B cell (primary cell): Measurements from ENCODE around the gene NFYC. TPM values are rescaled to one million over a fixed set of nuclear protein-coding genes. Genes with fewer than 3 reads are reported as not detected.

Source experiments
- ATAC-seq: fragments of 200-7000 bp; cut with Tn5 transposase; one replicate; pipeline ENCODE4 v1.10.0; 2021; ENCODE audit warnings: low read depth, mild to moderate bottlenecking, moderate number of reproducible peaks, moderate library complexity
- CTCF ChIA-PET: fragments of 350-600 bp; sonication (Branson Sonifier 250); formaldehyde crosslinking; loops from one replicate; lab custom pipeline; 2021; ENCODE audit warnings: antibody characterized with exemption, inconsistent platforms; lab: Charles Lee
- POLR2A ChIA-PET: fragments of 350-600 bp; sonication (Branson Sonifier 250); formaldehyde crosslinking; loops from one replicate; lab custom pipeline; 2021; ENCODE audit warnings: antibody characterized with exemption; lab: Charles Lee
- DNase-seq: peaks from one replicate; pipeline ENCODE4 v3.0.0; 2013
- H2AFZ ChIP-seq: 2 replicates; pipeline ENCODE4 v1.6.1; 2012; ENCODE audit warnings: mild to moderate bottlenecking, low read depth, low read length; ENCODE audit not compliant: insufficient read depth, poor library complexity, severe bottlenecking
- H3K27ac ChIP-seq, 2 donors: 1 replicate in 1 of 2; 2 replicates in 1 of 2; pipeline ENCODE4 v1.5.1; 2012 to 2013; ENCODE audit warnings: low read length in 2 of 2, mild to moderate bottlenecking in 2 of 2, moderate library complexity in 1 of 2
- H3K27me3 ChIP-seq, 4 experiments: fragments of 200-600 bp in 1 of 4; sonication (generic) in 1 of 4; replicated peaks in 1 of 4; 1 replicate in 2 of 4; 2 replicates in 2 of 4; pipeline versions ENCODE4 v1.6.1 to v1.7.0; 2013 to 2016; ENCODE audit warnings: low read length in 3 of 4, mild to moderate bottlenecking in 2 of 4, mixed read lengths in 1 of 4, moderate library complexity in 1 of 4; ENCODE audit not compliant: insufficient read depth in 4 of 4, control insufficient read depth in 3 of 4; ENCODE audit errors: control extremely low read depth in 1 of 4
- H3K36me3 ChIP-seq, 2 experiments: replicated peaks in 1 of 2; 1 replicate in 1 of 2; 2 replicates in 1 of 2; pipeline versions ENCODE4 v1.6.1 to v1.7.1; 2013; ENCODE audit warnings: low read length in 1 of 2; ENCODE audit not compliant: insufficient read depth in 2 of 2, control insufficient read depth in 1 of 2; ENCODE audit errors: control extremely low read depth in 1 of 2, extremely low read depth in 1 of 2
- H3K4me1 ChIP-seq, 2 donors: fragments of 200-600 bp in 1 of 2; sonication (generic) in 1 of 2; 1 replicate in 1 of 2; 2 replicates in 1 of 2; pipeline versions ENCODE4 v1.5.1 to v1.6.1; 2013 to 2017; ENCODE audit warnings: low read length in 2 of 2; ENCODE audit not compliant: control insufficient read depth in 2 of 2, insufficient read depth in 2 of 2
- H3K4me2 ChIP-seq: replicated peaks from 2 replicates; pipeline ENCODE3; 2012; ENCODE audit warnings: mild to moderate bottlenecking, low read depth, low read length; ENCODE audit not compliant: poor library complexity, severe bottlenecking
- H3K4me3 ChIP-seq, 5 experiments: fragments of 200-600 bp in 1 of 5; sonication (generic) in 1 of 5; 1 replicate in 3 of 5; 2 replicates in 2 of 5; pipeline versions ENCODE4 v1.5.1 to v1.7.0; 2011 to 2016; ENCODE audit warnings: low read length in 4 of 5, mild to moderate bottlenecking in 4 of 5, low read depth in 2 of 5, control low read depth in 1 of 5, moderate library complexity in 1 of 5; ENCODE audit not compliant: insufficient read depth in 1 of 5; ENCODE audit errors: control extremely low read depth in 1 of 5, extremely low read depth in 1 of 5
- H3K79me2 ChIP-seq: fragments of 200-600 bp; sonication (generic); one replicate; pipeline ENCODE4 v1.6.0; 2016; ENCODE audit warnings: low read length; ENCODE audit not compliant: control insufficient read depth, insufficient read depth
- H3K9ac ChIP-seq: fragments of 200-600 bp; sonication (generic); 2 replicates; pipeline ENCODE4 v1.6.1; 2017; ENCODE audit warnings: mild to moderate bottlenecking, low read length, moderate library complexity
- H3K9me3 ChIP-seq, 3 donors: one replicate each; pipeline versions ENCODE4 v1.6.1 to v1.7.1; 2013; ENCODE audit warnings: low read length in 2 of 3; ENCODE audit not compliant: control insufficient read depth in 2 of 3, insufficient read depth in 1 of 3; ENCODE audit errors: control extremely low read depth in 1 of 3
- H4K20me1 ChIP-seq: 2 replicates; pipeline ENCODE4 v1.6.0; 2012; ENCODE audit warnings: mild to moderate bottlenecking, low read length; ENCODE audit not compliant: insufficient read depth, control insufficient read depth, poor library complexity, severe bottlenecking
- H3K27ac Mint-ChIP-seq: one replicate; pipeline ENCODE4 v1.8.0; 2021; ENCODE audit warnings: mixed read lengths
- H3K27me3 Mint-ChIP-seq: one replicate; pipeline ENCODE4 v1.8.0; 2021; ENCODE audit warnings: mixed read lengths
- H3K4me1 Mint-ChIP-seq: one replicate; pipeline ENCODE4 v1.8.0; 2021; ENCODE audit warnings: mixed read lengths
- H3K4me3 Mint-ChIP-seq: one replicate; pipeline ENCODE4 v1.8.0; 2021; ENCODE audit warnings: mixed read lengths
- H3K9me3 Mint-ChIP-seq: one replicate; pipeline ENCODE4 v1.8.0; 2022; ENCODE audit warnings: mixed read lengths; ENCODE audit not compliant: insufficient read depth
- CTCF ChIP-seq: fragments of 200-600 bp; IDR thresholded peaks from one replicate; pipeline ENCODE4 v1.8.0; 2022; ENCODE audit warnings: antibody characterized with exemption, mild to moderate bottlenecking
- EZH2 ChIP-seq: IDR thresholded peaks from 2 replicates; pipeline ENCODE4 v1.6.1; 2012; ENCODE audit warnings: borderline replicate concordance, low read depth, mild to moderate bottlenecking, moderate library complexity, low read length; ENCODE audit not compliant: insufficient read depth, poor library complexity, severe bottlenecking
- WGBS: methylation state at CpG from one replicate; pipeline ENCODE4 v1.1.5; 2013; ENCODE audit warnings: missing lambda C conversion rate; ENCODE audit not compliant: insufficient coverage; 5-methylcytosine and 5-hydroxymethylcytosine counted together
- intact Hi-C: fragments of 100-400 bp; cut with micrococcal nuclease; formaldehyde crosslinking; loops from one replicate; pipeline ENCODE4 v1.10.0; 2022
- polyA plus RNA-seq: library from polyadenylated mRNA; depleted of rRNA; stranded (reverse); fragments of >200 nt; gene quantifications from 2 replicates; pipeline ENCODE4 v1.2.3, GENCODE V29; 2012
- total RNA-seq, 2 donors: library from RNA; stranded (reverse); fragments of 120-200 nt in 1 of 2; gene quantifications; 1 replicate in 1 of 2; 2 replicates in 1 of 2; pipeline versions ENCODE4 v1.2.3 to v1.2.4, GENCODE V29; 2013 to 2022

NFYC gene
- total and polyA plus RNA-seq, 2 donors (not counting 1 experiment from before 2014, with no cell fraction given): 88.7 to 123 TPM

- H3K27me3 Mint-ChIP-seq: no peaks in the 10 kb centered on the region
- Histone ChIP-seq H2AFZ (no peak overlapping the region), H3K4me2 (no peak overlapping the region), H3K27ac (no peak overlapping the region), H3K4me3 (no peak overlapping the region), H3K79me2 (peaks cover 99% of the 10 kb centered on the region), H3K4me1 (peaks cover 47 to 71% of the 10 kb centered on the region in 2 donors), H4K20me1 (peaks cover 20% of the 10 kb centered on the region), H3K9ac (no peak overlapping the region), H3K27me3 (no peaks in the 10 kb centered on the region), H3K9me3 (no peaks in the 10 kb centered on the region), H3K36me3 (no peaks in the 10 kb centered on the region)
- no peak for TF ChIP-seq CTCF
- no peak for TF ChIP-seq EZH2
- intact Hi-C loops: no loop called here
- H3K9me3 Mint-ChIP-seq: no peaks in the 10 kb centered on the region
- no CpG with 5 or more reads among the region's 3 CpGs for WGBS
- H3K27ac Mint-ChIP-seq: no peak overlapping the region
- H3K4me1 Mint-ChIP-seq: peaks cover 71% of the 10 kb centered on the region
- no peak overlapping the region for H3K4me3 Mint-ChIP-seq
- CTCF ChIA-PET: interaction anchor here (0.7 to 3.0 kb wide), 3 partner anchors 12 to 53 kb away, joined by 3 to 11 read pairs (median 5); partner anchors contain the start of gene NFYC
- DNase-seq (no peak), ATAC-seq (no peak)
- POLR2A ChIA-PET: interaction anchor here (0.7 to 2.2 kb wide), 3 partner anchors 12 to 225 kb away, joined by 4 to 7 read pairs (median 4); partner anchors contain the start of gene NFYC
Measured at GRCh38 chr1:40703316-40703715, 11.8 kb downstream of the NFYC start.

GRCh38 chr1:40704817-40705733, 13.6 kb downstream of the NFYC start:
- Histone ChIP-seq H4K20me1 (peaks cover 20% of the 10 kb centered on the region), H3K4me2 (peak overlapping the region; percentile 2), H3K27ac (peak overlapping the region in 1 of 2 donors; percentile 35), H3K9ac (no peak overlapping the region), H3K9me3 (no peaks in the 10 kb centered on the region), H3K4me3 (no peak overlapping the region), H2AFZ (no peak overlapping the region), H3K79me2 (peaks cover 97% of the 10 kb centered on the region), H3K4me1 (peaks cover 47 to 62% of the 10 kb centered on the region in 2 donors), H3K36me3 (no peaks in the 10 kb centered on the region), H3K27me3 (no peaks in the 10 kb centered on the region)
- WGBS: no CpG with 5 or more reads among the region's 3 CpGs
- Mint-ChIP-seq H3K27ac (peak overlapping the region; percentile 50), H3K4me1 (peaks cover 72% of the 10 kb centered on the region), H3K9me3 (no peaks in the 10 kb centered on the region), H3K4me3 (no peak overlapping the region), H3K27me3 (no peaks in the 10 kb centered on the region)
- TF ChIP-seq CTCF: no peak
- TF ChIP-seq EZH2: no peak
- ATAC-seq (no peak), DNase-seq (no peak)
- POLR2A ChIA-PET: interaction anchor here (0.7 kb wide), 1 partner anchor 93 kb away, joined by 4 read pairs; no protein-coding TSS in a partner anchor
- CTCF ChIA-PET: interaction anchor here (0.9 to 3.0 kb wide), 2 partner anchors 14 to 17 kb away, joined by 3 to 11 read pairs; partner anchors contain the start of gene NFYC
- intact Hi-C loops: loop anchor here (5.0 kb wide), 1 partner anchor 663 kb away; the partner anchor contains the start of gene CAP1
